GM18505 (cell line): ENCODE data around the gene ASCL3.

Experiments
- ATAC-seq: cut with Tn5 transposase; IDR thresholded peaks from one replicate; pipeline ENCODE4 v1.9.1; 2021; ENCODE audit not compliant: unreplicated experiment
- POLR2A ChIP-seq: IDR thresholded peaks from 4 replicates; pipeline ENCODE4 v1.6.1; 2011; ENCODE audit warnings: borderline replicate concordance; ENCODE audit not compliant: insufficient read depth, insufficient read length; ENCODE audit errors: extremely low read depth

Gene ASCL3

DNA sequence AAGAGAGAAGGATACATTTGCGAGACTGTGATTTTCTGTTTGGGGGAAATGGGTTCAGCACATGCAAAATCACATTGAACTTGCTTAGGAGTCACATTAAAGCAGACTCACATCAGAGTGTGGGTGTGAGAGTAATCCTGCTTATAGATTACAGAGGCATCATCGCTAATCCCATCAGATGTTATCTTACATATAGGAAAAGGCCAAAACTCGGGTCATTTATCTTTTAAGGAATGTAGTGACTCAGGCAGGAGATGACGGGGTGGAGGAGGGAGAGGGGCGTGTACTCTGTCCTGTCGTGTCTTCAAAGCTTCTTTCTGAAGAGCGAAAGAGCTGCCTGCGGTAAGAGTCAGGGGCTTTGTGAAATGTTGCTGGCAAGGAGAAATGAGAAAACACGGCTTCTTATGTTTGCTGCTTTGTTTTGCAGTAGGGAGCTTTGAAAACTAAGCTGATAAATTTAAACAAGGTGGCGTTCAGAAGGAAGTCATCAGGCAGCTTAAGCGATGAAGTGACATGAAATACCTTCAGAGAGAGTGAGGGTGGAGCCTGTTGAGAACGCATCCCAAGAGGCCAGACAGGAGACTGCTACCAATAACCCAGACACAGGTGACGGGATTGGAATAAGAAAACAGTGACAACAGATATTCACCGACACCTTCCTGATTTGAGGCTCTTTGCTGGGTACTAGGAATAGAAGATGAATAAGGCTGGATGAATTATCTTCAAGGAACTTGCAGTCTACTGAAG lies 7.9 kb downstream of the ASCL3 start:
- no peak for ATAC-seq

DNA sequence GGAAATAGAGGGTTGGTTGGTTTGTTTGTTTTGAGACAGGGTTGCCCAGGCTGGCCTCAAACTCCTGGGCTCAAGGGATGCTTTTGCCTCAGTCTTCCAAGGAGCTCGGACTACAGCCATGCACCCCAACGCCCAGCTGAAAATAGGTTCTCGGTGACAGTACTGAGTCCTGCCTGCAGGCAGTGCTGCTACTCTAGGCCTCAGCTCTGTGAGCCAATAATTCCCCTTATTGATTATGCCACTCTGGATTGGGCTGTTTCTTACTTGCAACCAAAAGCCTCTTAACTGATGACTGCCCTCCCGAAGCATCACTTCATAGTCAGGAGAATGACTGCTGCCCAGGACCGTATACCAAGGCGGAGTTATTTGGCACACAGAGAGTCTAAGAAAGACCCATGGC lies 8.9 kb downstream of the ASCL3 start:
- ATAC-seq, result no peak
- TF ChIP-seq POLR2A, result no peak

More for the DNA sequence above, 7.9 kb downstream of the ASCL3 start:
- TF ChIP-seq POLR2A, result no peak

DNA sequence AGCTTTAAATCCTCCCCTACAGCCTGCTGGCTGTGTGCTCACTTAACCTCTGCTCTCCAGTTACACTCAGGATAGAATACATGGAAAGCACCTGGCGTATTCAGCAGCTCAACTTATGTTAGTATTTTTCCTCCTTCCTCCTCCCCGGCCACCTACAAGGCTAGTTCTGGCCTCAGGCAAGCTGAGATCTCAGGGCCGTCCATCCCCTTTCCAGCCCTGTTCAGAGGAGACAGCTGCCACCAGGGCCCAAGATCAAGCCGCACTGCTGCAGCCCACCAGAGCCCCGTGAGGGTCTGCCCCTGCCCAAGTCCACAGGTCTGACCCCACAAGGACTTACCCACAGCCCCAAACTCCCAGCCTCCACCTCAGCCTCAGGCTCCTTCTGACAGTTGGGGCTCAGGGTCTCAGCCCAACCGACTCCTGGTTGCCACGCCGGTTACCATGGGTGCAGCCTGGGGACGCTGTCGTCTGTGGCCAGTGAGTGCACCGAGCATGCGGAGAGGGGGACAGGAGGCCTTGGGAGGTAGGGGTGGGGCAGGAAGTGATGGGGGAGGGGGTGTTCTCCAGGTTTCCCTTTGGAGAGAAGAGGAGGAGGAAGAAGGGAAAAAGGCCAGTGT lies 10.1 kb downstream of the ASCL3 start, which contains the start of gene C11orf16:
TSS of gene C11orf16 (minus strand) at position 384 of the 617 bp plus-strand sequence. CDS start 639 bp downstream, outside the sequence.
- ATAC-seq, result no peak

DNA sequence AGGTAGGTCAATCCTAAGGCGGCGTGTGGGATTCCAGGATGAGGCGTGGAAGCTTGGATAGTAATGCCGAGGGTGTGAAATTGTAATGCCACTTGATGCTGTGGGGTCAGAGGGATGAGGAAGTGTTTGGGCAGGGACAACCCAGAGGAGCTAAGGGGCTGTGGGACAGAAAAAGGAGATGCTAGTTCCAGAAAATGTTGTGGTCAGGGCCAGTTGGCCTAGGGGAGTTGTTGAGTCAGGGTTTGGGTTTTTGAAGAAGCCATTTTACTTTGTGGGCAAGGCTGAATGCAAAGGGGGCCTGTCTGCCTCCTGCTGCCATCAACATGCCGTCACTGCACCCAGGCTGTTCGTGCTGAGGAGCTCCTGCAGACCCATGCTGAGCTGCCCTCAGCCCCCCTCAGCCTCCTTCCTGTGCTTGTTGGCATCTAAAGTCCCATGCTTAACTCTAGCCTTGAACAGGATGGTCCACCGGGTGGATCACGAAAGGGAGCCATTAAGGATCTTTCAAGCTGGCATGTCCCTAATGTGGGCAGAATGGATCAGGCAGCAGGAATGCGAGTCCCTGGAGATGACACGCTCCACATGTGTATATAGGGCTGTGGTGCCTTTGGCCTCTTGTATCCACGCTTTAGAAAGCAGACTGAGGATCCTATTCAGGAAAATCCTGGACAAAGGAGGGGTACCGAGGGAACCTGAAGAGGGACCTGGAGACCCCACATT lies 12.2 kb downstream of the ASCL3 start:
- TF ChIP-seq POLR2A, result no peak
- ATAC-seq, result no peak

More for the DNA sequence above, 10.1 kb downstream of the ASCL3 start, which contains the start of gene C11orf16:
- TF ChIP-seq POLR2A, result no peak

DNA sequence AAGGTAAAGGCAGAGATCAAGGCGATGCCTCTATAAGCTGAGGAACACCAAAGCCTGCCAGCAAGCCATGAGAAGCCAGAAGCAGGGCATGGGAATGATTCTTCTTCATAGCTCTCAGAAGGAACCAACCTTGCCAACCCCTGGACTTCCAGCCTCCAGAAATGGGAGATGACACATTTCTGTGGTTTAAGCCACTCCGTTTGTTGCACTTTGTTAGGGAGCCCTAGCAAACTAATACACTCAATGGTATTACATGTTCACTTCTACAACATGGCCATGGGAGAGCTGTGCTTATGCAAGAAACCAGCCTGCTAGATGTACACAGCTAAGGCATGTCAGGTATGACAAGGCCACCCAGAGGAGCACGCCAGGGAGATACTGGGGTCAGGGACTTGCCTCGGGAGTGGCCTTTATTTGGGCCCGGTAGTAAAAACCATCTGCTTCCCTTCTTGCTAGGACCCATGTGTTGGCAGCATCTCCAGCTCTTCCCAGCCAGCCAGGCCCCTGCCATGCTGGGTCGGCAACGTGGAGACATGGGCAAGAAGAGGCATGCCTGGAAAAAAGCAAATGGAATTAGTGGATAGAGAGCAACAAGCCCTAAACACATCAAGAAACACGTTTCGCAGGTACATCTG lies 13.7 kb downstream of the ASCL3 start:
- ATAC-seq, result no peak
- no peak for TF ChIP-seq POLR2A

DNA sequence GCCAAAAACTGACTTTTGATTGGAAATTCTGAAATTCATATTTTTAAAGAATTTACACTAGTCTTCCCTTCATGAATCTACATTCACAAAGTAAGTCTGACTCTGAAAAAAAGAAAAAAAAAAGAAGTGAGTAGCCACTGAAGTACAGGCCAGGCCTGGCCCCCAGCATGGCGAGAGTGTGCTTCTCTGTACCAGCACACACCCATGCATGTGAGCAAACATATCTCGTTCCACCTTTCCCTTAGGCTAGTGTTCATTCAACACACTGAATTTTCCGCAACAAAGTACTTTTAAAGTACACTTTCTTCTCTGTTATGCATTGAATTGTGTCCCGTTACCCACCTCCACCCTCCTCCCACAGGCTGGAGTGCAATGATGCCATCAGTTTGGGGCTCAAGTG lies 14.6 kb downstream of the ASCL3 start:
- TF ChIP-seq POLR2A, result no peak
- ATAC-seq, result no peak

DNA sequence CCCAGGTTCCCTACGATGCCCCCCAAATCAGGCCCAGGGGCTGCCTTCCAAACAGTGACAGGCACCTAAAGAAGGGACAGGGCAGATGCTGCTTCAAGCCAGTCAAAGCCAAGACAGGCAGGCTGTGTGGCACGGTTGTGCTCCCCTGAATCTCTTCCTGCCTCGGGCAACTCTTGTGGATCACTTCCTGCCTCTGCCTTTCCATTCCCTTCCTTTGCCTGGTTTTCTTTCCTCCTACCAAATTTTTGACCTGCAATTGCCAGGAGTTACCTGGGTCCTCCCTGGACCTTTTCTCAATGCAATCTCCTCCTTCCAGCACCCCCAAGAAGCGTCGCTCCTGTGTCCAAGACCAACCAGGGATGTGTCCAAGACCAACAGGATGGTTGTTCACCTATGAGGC lies 15.6 kb downstream of the ASCL3 start:
- no peak for ATAC-seq
- no peak for TF ChIP-seq POLR2A

DNA sequence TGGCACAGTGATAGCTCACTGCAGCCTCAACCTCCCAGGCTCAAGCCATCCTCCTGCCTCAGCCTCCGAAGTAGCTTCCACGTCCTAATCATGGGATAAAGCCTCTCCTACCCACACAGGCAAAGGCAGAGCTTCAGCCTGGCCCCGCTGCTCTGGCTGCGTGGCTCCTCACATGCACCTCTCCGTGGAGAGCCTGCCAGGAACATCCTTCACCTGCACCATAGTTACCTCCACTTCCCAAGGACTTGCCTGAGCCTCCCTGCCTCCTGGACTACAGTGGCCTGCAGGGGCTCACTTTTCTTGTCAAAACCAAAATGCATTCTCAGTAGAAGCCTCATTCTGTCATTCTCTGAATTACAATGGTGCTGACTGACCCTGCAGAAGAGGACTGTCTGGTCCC lies 16.6 kb downstream of the ASCL3 start:
- no peak for ATAC-seq
- TF ChIP-seq POLR2A, result no peak

DNA sequence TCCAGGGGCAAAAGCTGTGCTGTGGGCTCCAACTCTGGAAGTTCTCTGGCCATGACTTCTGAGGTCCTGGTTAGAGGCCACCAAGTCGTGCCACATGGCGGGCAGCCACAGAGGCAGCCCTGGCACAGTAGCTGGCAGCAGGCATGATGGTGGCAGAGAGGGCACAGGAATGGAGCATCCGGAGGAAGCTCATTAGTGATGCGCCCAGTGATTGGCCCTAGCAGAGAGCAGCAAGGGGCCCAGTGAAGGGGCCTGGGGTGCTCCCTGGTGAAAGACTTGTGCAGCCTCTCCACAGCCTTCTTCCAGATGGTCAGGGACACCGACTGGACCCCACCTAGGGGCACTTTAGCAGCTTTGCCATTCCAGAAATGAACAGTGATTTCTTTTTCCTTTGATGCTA lies 17.1 kb downstream of the ASCL3 start:
- ATAC-seq, result no peak
- TF ChIP-seq POLR2A, result no peak

DNA sequence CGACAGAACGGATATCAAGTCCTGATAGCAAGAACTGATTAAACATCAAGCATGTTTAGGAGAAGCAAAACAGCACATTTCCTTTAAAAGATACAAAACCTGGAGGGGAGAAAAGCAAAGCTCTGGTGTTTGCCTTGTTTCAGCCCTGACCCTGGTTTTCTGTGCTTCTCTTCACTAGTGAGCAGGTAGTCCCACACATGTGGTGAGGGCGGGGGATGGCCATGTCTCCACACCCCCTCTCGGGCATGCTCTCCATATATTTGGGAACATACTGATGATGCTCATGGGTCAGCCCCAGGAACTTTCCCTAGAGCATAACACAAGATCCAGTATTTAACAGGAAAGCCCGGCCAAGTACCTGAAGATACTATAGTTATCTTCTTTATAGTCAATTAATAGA lies 20.1 kb downstream of the ASCL3 start:
- no peak for ATAC-seq

DNA sequence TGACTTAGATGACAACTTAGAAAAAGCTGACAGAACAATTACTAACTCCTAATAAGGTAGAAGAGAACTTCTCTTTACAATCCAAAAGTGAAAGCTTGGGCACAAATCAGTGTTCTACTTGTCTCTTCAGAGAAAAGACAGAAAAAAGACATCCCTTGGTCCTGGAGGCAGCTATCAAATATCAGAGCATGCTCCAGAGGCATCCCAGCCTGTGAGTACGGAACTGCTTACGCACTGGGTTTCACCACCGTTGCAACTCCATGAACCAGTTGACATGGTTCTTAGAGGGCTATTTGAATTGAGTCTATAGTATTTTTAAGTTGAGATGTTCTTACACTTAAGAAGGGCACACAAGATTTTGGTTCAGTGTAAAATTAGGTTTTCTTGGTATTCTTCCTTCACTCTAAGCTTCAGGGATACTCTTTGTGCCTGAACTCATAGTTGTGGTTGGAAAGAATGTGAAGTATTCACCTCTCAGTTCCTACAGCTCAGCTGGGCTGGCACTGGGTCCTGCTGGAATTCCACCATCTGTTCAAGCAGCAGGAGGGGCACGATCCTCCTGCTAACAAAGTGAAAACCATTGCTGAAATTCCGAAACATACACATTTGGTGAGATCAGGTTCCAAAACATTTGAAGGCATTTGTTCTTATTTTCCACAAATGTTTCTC lies 25.5 kb downstream of the ASCL3 start:
- ATAC-seq, result no peak
- TF ChIP-seq POLR2A, result no peak

More for the DNA sequence above, 20.1 kb downstream of the ASCL3 start:
- no peak for TF ChIP-seq POLR2A

DNA sequence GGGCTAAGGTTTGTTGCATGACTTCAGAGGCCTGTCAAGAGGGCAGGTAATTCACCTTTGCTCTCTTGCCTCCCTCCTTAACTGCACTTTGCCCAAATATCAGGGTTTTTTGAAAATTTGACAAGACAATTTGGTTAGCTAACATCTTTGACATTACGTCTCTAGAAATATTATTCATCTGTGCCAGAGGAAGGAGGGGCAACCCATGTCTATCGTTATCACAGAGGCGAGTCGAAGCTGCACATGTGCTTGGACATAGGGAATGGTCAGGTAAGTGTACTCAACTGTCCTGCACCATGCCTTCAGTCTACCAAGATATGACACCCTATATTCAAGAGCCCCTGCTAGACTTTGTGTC lies 28.2 kb downstream of the ASCL3 start:
- no peak for TF ChIP-seq POLR2A
- ATAC-seq, result no peak
